ENCODE results near the gene RAB36. TPM values are rescaled to one million over a fixed set of nuclear protein-coding genes. Genes with fewer than 3 reads are reported as not detected.

The RAB36 gene
- total RNA-seq, 1 donor from 2014 or later = 0.20 TPM

- no peak for DNase-seq (ENCODE audit: low read depth in 2 of 2)
These were observed 36.8 kb upstream of the RAB36 start for GRCh38 chr22:23108249-23109078.

- no peak for DNase-seq (ENCODE audit: low read depth in 2 of 2)
These were observed 36.3 kb upstream of the RAB36 start for GRCh38 chr22:23109079-23109347.

GRCh38 chr22:23109441-23109978 lies 35.8 kb upstream of the RAB36 start:
- DNase-seq (ENCODE audit: low read depth in 2 of 2) = no peak

GRCh38 chr22:23110190-23110921 lies 34.9 kb upstream of the RAB36 start:
- peak; percentile 10 to 46 for DNase-seq (ENCODE audit: low read depth in 2 of 2)

DNA sequence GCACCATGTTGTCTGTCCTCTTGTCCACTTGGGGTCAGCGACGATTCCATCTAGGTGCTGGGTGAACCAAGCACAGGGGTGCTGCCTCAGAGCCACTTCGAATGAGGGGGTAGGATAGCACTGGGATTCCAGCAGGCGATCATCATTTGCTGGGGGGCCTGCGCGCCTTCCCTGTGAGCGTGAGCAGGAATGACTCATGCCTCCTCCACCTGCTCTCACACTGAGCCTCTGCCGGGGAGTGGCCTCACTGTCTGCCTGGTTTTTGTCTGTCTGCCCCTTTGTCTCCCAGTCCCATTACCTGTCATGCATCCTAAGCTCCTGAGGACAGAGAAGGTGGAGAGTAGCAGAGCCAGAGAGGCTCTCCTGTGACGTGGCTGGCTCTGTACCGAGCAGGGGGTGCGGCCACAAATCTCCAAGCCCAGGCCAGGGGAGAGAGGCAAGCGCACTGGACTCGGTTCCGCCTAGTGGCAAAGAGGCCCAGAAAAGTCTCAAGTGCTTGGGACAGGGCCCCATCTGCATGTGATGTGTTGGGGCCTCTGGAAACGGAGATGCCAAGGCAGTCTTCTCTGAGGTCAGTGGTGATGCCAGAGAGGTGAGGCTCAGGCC lies 34.3 kb upstream of the RAB36 start:
- no peak for DNase-seq (ENCODE audit: low read depth in 2 of 2)

GRCh38 chr22:23112472-23113012 lies 32.7 kb upstream of the RAB36 start:
- DNase-seq (ENCODE audit: low read depth in 2 of 2) = no peak

- DNase-seq (ENCODE audit: low read depth in 2 of 2) = no peak
These were observed 32.0 kb upstream of the RAB36 start for GRCh38 chr22:23113067-23113846.

DNA sequence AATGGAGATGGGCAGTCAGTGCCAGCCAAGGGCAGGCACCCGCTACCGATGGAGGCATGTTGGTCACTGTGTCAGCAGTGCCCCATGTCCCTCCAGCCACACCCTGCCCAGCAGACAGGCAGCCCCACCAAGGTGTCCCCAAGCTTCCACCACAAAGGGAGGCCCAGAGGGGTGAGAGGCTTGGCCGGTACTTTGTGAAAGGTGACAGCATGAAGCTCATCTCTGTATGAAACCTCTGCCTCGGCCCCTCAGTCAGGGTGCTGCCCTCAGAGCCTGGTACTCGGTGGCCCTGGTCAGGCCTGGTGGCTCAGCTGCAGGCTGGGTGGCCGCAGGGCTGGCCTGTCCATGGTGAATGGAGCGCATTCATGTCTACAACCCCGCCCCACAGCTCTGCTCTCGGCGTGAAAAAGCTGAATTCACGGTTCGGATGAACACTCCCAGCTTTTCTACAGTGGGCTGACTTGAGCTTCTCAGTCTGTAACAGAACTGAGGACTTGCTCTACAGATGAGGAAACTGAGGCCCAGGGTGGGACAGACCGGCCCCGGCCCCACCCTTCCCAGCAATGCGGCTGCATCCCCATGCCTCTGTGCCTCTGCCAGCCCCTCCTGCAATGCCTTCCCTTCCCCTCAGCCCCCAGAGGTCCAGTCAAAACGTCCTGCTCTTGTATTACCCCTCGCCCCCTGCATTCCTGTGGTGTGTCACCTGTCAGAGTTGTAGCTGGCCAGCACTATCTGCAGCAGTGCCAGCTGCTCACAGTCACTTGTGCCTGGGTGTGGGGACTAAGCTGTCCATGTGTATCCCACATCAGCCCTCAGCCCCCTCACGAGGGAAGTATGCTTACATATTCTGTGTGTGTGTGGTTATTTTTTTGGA lies 31.2 kb upstream of the RAB36 start:
- DNase-seq (ENCODE audit: low read depth in 2 of 2) = no peak

DNA sequence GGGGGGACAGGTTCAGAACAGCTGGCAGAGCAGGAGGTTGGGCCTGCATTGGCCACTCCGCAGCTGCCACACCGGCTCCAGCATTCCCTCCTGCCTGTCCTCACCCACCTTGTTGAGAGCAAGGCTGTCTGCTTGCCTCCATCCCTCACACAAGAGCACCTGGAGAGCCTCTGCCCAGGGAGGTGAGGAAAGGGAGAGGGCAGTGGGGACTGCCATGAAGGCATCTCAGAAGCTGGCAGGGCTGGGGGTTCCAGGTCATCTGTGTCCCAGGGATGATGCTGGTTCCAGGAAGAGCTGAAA lies 30.6 kb upstream of the RAB36 start:
- DNase-seq (ENCODE audit: low read depth in 2 of 2) = no peak

DNA sequence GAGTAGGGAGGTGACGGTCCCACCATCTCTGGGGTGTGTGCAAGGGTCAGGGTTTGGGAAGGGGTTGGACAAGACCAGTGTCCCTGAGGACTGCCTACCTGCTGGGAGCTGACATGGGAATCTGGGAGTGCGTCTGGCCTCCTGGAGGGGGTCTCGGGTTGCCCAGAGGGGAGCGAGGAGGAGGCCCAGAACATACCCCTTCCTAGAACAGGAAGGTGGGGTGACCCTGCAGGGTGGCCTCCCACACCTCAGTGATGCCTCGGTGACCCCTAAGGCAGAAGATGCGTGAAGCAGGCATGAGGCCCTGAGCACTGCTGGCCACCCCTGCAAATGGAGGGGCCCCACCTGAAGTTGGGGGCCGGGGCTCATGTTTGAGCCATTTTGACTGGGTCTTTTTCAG lies 29.9 kb upstream of the RAB36 start:
- DNase-seq (ENCODE audit: low read depth in 2 of 2) = no peak

GRCh38 chr22:23115825-23116494 lies 29.3 kb upstream of the RAB36 start:
- no peak for DNase-seq (ENCODE audit: low read depth in 2 of 2)

- no peak for DNase-seq (ENCODE audit: low read depth in 2 of 2)
These were observed 28.6 kb upstream of the RAB36 start for GRCh38 chr22:23116506-23117263.

- DNase-seq (ENCODE audit: low read depth in 2 of 2) = no peak
These were observed 28.0 kb upstream of the RAB36 start for GRCh38 chr22:23117275-23117674.

DNA sequence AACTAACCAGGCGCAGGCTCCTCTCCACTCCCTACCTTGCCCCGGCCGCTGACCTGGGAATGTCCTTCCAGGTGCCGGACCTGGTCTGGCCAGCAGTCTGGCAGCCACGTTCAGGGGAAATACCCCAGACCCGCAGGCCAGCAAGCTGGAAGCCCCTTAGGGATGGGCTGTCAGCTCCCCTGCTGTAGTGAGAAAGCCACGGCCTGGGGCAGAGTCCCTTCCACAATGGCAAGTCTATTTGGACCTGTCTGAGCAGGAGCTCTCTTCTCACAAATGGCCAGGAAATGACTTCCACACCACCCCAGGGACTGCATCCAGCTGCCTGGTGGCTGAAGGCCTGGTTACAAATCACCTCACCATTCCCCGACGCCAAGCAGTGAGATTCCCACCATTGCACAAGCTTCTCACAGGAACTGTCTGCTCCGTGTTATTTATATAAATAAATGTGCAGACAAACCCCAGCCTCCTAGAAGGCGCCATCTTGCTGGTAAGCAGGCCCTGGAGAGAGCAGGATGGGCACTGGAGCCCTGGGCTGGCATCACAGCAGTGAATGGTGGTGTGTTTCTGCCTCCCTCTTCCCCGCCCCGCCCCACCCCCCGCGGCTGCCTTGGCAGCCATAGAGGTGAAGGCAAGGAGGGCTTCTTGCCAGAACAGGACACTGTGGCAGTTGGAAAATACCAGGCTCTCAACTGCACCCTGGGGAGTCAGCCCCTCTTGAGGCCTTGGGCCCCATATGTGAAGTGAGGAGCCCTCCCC lies 27.2 kb upstream of the RAB36 start:
- DNase-seq (ENCODE audit: low read depth in 2 of 2) = no peak

DNA sequence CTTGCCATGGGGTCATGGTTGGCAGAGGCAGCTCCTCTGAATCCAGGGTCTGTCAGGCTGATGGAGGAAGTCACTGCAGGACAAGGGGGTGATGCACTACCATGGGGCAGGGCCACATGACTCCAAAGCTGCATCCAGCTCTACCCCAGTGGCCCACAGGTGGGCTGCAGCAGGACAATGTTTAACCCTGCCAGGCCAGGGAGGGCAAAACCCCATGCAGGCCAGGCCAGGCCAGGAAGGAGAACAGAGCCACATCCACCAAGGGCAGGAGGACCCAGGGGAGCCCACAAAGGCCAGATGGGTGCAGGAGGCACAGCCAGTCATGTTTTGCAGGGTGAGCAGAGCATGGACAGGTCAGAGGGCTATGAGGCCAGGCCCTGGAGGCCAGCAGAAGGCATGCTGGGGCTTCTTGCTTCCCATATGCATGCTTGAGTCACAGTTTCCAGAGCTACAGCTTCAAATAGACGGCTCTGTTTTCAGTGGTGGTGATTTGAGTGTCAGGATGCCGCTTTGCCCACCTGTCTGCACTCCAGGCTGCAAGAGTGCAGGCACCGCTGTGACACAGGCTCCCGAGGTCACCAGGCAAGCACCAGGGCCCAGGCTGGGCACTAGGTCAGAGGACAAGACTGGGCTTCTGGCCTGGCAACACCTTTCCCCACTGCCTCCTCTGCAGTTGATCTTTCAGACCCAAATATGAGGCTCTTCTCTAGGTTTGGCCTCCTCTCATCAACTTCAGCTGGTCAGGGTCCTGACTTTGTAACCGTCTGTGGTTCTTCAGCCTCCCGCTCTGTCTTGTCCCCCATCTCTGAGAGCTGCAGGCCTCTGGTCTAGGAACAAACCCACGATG lies 26.4 kb upstream of the RAB36 start:
- no peak for DNase-seq (ENCODE audit: low read depth in 2 of 2)

DNA sequence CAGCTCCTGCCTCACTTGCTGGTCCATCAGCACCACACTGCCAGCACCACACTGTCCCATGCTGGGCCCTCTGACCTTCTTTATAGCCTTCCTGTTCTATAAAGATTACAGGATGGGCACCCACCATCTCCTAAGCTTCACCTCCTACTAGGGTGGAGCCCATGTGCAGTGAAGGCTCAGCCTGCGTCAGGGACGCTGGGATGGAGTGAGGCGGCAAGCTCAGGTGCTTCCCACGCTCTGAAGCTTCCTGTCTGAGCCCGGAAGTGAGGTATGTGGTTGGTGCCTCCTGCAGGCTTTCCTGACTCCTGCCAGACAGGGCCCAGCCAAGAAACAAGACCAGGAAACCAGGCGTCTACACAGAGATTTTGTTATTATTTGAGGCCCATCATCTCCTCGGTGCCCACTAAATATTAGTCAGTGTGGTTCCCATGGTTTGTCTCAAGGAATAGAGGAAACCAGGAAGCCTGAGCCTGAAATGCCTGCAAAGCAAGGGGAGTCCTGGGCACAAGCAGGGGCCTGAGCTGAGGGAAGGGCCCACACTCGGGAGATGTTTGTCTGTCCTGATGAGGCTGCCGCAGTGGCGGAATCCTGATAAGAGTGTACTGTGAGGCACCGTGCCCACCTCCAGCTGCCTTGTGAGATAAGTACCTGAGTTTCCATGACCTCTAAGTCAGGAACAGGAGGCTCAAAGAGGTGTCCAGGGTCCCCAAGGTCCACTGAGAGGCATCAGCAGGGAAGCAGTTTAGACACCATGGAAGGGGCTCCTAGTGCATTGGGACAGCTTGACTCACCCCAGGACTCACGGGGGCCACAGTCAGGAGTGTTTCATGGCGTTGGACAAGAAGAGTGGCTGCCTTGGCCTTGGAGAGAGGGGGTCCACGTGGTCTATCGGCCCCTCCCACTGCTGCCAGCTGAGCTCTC lies 25.5 kb upstream of the RAB36 start:
- peak; percentile 42 to 58 for DNase-seq (ENCODE audit: low read depth in 2 of 2)

Data from lung microvascular endothelial cell (primary cell).